DMS153 treated with DMSO at 0.1 percent for 48 hours (cell line): ENCODE results near the gene CHCHD5.

Source experiments
- DNase-seq: peaks from one replicate; lab custom pipeline; 2025; ENCODE audit not compliant: unreplicated experiment; lab: John Stamatoyannopoulos, UW

Gene CHCHD5

DNA sequence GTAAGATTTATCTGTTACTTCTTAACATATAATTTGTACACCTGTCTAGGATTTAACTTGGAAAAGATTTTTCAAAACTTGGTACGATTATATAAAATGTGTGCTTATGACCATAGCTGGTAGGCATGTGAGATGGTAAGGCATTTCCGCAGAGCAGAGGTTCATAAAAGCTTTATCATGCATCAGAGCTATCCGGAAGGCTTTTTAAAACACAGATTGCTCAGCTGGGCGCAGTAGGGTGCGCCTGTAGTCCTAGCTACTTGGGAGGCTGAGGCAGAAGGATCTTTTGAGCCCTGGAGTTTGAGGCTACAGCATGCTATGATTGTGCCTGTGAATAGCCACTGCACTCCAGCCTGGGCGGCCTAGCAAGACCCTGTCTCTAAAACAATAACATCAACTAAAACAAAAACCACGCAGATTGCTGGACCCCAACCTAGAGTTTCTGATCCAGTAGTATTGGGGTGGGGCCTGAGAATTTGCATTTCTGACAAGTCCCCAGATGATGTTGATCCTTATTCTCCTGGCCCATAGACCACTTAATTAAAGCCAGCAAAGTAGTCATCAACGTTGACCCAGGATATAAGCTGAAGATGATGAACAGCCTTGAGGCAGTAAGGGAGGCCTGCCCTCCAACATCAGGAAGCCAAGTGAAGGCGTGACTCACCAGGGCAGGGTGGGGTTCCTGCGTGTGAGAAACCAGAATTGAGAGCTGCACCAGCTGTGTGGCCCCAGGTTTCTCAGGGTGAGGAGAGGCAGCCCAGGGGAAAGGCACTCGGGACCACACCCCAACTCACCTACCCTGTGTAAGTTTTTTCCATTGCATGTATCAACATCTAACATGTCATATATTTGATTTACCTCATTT, 39.7 kb downstream of the CHCHD5 start:
- DNase-seq = no peak

DNA sequence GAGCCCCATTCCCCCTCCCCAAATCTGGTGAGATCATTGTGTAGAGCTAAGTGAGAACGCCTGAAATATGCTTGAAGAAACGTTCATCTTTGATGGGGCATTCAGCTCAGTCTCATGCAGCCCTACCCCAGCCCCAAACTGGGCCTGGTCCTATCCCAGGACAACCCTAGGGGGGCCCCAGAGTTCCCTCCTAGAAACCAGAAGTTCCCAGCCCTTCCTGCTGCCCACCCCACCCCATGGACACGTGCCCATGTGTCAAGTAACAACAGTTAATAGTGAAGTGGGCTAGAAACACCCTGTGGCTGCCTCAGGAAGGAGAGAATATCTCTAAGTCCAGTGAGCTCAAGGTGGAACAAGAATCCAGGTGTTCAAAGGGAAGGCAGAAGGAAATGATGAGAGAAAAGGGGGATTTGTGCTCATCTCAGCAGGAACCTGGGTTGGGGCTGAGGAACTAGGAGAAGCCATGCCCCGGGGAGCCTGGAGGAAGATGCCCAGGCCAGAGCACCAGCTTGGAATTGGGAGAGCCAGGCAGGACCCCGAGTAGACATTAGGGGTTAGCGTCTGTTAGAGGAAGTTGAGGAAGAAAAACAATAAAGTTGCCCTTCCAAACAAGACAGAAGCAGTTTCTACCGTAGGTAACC, 41.2 kb downstream of the CHCHD5 start:
- DNase-seq = no peak

DNA sequence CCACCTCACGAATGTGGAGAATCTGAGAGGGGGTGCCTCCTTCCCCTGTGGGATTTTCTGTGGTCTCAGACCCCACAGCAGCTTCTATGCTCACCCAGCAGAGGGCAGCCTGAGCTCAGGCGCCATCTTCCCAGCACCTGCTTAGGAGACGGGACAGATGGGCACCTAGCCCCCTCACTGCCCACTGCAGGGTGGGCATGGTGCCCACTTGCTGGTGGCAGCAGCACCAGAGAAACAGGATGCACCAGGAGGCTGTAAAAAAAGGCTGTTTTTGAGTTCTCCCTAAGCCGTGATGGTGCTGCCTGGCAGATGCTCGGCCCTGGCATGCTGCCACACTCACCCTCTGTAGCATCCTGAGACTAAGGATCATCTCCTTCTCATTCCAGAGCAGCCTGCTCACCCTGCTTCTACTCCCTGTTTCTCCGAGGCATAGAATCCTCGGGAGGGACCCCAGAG, 42.2 kb downstream of the CHCHD5 start:
- DNase-seq = peak; percentile 36

DNA sequence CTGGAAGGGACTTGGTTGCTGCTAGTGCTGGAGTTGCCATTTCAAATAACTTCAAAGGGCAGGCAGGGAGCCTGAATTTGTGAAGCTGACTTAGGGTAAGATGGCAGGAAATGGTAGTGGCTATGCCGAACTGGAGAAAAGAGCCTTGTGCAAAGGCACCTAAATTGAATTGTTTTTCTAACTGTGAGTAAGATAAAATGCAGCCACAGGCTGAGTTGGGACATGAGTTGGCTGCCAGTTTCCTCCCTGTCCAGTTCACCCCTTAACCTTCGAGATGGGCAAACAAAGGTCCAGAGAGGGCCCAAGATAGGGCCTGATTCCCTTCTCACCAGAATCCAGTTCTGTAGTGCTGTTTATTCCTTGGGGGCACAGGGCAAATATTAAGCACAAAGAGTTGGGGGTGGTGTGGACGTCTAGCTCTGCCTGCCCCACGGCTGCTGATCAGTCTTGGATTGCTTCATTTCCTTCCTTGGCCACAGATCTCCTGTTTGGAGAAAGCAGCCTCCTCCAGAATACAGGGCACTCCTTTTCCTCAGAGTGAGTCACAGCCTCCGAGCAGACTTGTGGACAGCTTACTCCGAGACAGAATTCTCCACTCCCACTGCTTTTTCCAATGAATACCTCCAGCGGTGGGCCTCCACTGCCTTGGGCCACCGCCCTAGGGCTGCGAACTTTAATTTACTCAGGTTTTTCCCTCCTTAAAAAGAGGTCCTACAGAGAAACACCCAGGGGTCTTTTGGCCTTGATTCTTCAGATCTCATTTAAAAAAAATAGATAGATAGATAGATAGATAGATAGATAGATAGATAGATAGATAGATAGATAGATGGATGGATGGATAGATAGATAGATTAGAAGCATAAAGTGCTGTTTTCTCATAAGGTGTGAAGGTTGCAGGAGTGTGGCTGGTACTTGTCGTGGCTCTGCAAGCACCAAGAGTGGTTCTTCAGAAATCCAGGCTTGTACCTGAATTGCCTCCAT, 42.9 kb downstream of the CHCHD5 start:
- DNase-seq = no peak

DNA sequence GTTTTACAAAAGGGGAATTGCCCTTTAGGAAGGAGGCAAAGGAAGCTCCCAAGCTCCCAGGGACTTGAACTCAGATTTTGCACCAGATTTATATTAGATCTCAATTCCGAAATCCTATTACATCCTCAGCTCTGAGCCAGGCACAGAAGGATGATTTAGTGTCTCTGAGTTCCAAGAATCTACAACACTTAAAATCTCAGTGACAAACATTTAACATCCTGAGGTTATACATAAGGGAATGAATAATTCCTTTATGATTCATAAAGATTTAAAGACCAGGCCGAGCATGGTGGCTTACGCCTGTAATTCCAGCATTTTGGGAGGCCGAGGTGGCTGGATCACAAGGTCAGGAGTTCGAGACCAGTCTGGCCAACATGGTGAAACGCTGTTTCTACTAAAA, 44.8 kb downstream of the CHCHD5 start:
- no peak for DNase-seq

DNA sequence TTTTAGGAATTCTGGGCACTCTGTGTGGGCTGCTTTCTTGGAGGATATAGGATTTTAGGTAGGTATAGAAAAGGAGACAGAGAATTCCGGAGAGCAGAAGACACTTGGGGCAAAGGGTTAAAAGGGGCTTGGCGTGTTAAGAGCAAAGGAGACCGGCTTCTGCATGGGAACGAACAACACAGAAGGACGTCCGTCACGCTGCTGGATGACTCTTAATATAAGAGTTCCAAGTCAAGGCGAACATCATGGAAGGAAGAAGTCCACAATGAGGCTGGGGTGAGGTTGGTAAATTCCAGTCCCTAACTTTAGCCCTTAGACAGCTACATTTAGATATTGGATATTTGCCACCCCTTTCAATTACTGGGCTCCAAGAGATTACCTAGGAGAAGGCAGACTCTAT, 45.4 kb downstream of the CHCHD5 start:
- no peak for DNase-seq

DNA sequence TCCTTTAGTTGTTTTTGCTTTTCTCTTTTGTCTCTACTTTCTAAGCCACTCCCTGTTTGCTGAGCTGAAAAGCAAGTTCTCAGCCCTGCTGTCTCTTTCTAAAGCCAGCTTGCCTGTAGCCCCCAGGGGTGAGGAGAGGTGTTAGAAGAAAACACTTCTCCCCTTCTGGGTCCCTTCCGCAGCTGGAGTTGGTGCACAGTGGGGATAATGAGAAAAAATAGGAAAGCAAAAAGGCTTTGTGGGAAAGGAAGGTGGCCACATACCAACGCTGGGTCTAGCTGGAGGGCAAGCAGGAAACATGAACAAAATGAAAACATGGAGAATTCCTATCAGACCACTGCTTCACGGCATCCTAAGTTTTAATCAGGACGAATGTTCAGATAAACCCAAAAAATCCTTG, 45.9 kb downstream of the CHCHD5 start:
- no peak for DNase-seq

DNA sequence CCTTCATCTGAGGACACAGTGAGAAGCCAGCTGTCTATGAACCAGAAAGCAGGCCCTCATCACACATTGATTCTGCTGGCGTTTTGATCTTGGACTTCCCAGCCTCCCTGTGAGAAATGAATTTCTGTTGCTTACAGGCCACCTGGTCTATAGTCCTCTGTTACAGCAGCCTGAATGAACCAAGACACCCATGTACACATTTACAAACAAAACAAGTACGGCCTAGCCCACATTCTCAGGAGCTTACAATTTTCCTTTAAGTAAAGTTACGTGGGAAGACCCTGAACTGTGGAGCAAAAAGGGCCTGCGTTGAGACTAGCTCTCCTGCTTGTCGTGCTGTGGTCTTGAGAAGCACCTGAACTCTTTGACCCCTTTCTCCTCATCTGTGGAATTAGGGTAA, 49.3 kb downstream of the CHCHD5 start:
- no peak for DNase-seq

DNA sequence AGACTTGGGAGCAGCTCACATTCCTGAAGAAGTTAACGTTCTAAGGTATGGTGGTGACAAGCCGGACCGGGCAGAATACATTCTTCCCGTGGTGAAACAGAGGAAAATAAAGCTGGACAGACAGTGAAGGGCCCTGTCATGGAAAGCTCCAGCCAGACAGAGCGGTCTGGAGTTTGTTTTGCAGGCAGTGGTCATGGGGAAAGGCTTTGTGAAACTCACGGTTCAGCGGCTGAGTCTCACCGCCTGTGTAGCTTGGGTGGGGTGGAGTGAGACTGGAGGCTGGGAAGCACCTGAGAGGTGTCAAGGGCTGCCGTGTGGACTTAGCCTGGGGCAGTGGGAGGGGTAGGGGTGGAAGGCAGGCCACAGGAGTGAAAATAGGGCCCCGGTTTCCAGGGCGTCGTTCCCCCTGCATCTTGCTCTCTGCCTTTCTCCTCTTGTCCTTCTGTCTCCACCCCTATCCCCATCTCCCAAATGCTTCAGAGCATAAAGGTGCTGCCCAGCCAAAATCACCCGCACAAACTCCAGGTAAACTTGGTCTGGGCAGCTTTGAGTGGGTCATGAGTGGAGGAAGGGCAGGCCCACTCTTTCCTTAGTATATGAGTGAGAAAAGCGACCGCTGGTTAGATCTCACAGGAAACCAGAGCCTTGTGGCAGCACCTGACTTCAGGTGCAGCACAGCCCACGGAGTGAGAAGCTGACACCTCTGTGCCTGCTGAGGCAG, 49.9 kb downstream of the CHCHD5 start:
- DNase-seq = no peak

DNA sequence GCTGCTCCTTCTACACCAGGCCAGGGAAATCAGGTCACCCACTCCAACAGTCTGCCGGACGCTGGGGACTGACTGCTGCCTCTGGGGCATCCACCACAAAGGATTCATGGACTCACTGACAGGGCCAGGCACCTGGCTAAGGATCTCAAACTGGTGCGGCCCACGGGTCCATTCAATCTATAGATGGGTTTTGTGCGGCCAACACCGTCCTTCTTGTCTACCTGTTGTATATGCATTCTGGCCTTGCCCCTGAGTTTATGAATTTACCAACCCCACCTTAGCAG, 50.4 kb downstream of the CHCHD5 start:
- DNase-seq = no peak

DNA sequence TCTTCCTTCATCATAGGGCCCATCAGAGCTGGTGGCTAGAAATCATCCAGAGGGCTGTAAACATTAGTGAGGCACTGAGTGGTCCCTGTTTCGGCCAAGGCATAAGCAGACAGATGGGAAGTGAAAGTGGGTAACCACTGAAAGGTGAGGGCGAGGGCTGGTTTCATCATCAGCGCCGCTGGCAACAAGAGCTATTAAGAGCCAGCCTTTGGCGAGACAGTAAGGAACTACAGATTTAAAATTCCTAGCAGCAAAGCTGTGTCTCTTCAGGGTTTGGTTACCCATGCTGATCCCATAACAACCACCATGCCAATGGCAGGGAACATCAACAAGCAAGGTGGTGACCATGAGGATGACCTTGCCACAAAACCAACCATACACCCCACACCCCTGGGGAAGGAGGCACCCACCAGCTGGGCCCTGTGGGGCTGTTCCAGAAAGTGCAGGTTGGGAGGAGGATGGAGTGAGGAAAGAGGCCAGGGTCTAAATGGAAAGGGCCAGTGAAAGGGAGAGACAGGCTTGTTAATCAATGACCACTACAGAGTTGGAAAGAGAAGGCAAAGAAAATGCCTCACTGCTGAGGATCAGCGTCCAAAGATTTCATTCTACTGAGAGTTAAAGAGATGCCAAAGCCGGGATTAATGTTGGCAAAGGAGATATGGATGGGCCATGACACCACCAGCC, 52.3 kb downstream of the CHCHD5 start:
- DNase-seq = no peak

DNA sequence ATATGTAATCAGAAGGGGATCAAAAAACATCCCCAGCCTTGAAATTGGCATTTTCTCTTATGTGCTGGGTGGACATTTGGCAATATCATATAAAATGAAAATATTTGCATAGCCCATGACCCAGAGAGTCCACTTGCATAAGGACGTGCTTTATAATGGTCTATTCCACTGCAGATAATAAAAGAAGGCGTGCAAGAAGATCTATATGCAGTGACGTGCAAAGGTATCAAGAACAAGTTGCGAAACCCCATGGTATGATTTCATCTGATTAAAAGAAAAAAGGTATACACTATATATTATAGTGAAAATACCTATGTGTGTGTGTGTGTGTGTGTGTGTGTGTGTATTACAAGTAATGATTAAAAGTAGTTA, 52.9 kb downstream of the CHCHD5 start:
- DNase-seq = no peak
